ENCODE results near the gene NCF4.

Gene NCF4

DNA sequence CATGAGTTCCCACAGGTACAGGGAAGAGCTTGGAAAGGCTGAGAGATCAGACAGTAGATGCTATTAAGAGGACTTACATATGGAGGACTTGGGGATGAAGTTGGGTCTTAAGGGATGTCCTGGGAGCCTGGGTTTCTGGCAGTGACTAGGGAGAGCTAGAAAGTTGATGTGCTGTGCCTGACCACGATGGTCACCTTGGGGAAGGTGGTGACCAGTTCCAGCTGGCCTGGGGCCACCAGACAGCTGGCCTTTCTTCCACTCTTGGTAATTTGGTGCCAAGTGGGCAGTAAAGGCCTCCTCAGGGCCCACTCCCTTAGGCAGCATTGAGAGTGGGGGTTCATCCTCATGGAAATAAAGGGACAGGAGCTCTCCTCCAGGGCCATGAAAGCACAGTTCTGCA, 38.7 kb downstream of the NCF4 start:
- no peak for DNase-seq

DNA sequence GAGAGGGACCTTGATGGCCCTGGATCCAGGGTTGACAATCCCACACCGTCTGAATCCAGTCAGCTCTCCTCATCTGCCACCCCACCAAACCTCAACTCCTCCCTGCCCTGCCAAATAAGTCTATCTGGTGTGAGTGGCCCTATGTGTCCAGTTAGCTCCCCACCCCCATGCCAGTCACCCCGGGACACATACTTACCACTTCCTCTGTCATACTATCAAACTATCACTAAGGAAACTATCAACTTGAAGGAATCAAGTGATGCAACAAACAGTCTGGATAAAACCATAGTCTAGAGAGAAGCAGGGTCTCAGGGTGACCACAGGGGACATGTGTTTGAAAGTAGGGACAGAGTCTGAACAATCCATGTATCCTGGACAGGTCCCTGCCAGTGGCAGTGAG, 39.4 kb downstream of the NCF4 start:
- DNase-seq: peak; percentile 80

DNA sequence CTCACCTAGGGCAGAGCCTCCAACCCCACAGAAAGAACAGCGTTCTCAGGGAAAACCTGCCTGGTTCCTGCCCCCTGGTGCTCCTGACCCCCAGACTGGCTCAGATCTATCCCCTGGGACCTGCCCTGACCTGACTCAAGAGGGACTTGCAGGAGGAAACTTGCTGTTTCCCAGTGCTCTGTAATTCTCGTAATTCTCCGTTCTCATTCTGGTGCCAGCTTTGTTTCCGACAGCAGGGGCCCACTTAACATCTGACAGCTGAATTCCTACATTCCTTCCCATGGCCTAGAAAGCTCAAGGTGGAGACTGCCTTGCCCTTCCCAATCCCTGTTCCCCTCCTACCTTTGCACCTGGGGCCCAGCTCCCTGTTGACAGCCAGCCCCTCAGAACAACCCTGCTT, 40.1 kb downstream of the NCF4 start:
- peak; percentile 22 for DNase-seq

DNA sequence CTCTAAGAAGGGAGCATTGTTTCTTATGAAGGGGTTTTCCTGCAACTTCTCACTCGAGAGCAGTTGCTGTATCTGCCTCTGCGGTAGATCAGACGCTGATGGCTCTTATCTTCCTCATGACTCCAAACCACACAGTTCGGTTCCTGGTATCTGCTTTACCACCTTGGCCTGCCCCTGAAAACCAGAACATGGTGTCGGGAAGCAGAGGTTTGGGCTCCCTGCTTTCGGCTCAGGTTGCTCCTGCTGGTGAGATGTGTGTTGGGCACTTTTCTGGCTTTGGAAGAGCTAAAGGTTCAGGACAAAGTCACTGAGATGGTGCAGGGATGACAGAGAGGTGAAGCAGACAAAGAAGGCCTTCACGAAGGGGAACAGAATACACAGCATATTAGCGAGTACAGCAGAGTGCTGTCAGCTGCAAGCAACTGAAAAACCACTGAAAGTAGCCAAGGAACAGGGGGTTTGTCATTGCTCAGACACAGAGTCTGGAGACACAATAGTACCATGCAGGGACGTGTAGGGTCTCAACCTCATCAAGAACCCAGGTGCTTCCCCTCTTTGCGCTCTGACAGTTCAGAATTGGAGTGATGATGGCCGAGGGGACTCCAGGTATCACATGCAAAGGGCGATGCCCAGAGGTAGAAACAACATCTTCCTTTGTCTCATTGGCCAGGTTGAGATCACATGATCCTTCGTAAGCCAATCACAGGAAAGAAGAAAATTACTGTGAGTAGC, 40.8 kb downstream of the NCF4 start:
- peak; percentile 86 for DNase-seq

DNA sequence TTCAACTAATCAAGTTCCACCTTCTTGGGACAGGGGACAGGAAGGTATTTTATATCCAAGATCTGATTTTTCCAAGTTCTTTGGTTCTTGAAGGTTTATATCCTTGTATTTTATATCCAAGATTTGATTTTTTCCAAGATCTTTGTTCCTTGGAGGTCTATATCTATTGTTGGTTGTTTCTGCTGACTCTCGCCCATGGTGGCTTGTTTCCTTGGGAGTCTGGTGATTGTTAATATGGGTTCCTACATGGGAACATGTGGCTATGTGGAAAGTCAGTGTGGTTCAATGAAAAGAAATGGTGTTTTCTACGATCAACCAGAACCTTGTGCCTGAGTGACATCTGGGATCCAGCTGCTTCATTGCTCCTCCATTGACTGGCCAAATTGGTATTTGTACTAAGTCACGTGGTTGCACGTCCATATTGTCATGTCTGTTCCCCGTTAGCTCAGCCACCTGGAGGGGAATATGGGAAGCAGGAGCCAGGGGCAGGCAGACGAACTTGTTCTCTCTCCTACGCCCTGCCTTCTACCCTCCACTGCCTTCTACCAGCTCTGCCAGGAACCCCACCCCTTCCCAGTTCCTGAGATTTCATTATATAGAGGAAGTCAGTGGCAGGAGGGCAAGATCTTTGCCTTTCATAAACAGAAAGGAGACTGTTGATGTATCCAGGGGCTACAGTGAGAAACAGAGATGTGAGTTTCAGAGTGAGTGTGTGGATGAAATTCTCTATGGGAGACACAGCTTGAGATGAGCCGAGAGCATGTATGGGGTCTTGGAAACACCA, 41.5 kb downstream of the NCF4 start:
- peak; percentile 69 for DNase-seq

DNA sequence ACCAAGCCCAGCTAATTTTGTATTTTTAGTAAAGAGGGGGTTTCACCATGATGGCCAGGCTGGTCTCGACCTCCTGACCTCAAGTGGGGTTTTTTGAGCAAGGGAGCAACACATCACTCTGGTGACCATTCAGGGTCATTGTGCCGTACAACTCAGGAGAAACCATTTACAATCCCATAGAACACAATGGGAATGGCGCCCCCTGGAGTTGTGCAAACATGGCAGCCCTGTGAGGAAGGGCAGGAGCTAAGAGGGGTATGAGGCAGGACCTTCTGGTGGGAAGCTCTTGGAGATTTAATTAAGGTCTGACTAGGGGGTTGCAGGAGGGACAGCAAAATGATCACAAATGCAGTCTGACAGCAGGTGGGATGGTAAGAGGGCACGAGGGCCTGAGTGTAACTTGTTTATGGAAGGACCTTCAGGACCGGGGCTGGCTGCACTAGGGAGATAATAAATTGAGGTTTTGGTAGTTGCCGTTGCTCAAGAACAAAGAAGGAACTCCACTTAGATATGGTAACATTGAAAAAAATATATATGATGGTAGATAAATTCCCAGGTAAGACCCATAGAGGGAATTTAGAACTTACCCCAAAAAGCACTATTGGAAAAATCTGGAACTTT, 43.6 kb downstream of the NCF4 start:
- peak; percentile 81 for DNase-seq

DNA sequence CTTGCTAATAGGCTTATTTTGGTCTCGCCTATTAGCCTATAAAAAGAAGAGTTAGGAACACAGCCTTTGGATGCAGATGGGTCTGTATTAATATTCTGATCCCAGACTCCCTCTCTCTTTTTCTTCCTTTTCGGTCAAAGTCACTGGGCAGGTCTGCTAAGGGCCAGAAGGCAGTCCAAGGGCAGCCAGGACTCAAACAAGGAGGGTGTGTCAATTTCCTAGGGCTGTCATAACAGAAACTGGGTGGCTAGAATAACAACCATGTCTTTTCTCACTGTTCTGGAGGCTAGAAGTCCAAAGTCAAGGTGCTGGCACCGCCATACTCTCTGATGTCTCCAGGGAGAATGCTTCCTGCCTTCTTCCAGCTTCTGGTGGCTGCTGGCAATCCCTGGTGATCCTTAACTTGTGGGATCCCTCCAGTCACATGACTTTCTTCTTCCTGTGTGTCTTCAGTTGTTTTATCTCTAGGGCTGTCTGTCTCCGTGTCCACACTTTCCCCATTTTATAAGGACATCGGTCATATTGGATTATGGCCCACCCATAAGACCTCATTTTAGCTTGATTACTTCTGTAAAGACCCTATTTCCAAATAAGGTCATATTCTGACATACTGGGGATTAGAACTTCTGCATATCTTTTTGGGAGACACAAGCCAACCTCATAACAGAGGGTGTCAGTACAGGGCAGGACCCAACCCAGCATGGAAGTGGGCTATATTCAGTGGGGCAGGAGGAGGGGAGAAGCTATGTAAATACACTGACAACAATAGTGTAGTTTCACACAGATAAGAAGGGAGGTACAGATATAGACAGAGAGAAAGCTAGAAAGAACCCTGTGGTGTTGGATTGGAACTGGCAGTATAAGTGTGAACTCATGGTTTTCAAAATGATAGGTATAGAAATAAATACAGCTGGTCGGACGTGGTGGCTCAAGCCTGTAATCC, 46.7 kb downstream of the NCF4 start:
- no peak for DNase-seq

DNA sequence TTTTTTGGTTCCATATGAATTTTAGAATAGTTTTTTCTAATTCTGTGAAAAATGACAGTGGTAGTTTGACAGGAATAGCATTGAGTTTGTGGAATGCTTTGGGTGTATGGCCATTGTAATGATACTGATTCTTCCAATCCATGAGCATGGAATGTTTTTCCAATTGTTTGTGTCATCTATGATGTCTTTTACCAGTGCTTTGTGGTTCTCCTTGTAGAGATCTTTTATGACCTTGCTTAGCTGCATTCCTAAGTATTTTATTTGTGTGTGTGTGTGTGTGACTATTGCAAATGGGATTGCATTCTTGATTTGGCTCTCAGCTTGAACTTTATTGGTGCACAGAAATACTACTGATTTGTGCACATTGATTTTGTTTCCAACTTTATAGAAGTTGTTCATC, 49.7 kb downstream of the NCF4 start:
- DNase-seq: no peak

DNA sequence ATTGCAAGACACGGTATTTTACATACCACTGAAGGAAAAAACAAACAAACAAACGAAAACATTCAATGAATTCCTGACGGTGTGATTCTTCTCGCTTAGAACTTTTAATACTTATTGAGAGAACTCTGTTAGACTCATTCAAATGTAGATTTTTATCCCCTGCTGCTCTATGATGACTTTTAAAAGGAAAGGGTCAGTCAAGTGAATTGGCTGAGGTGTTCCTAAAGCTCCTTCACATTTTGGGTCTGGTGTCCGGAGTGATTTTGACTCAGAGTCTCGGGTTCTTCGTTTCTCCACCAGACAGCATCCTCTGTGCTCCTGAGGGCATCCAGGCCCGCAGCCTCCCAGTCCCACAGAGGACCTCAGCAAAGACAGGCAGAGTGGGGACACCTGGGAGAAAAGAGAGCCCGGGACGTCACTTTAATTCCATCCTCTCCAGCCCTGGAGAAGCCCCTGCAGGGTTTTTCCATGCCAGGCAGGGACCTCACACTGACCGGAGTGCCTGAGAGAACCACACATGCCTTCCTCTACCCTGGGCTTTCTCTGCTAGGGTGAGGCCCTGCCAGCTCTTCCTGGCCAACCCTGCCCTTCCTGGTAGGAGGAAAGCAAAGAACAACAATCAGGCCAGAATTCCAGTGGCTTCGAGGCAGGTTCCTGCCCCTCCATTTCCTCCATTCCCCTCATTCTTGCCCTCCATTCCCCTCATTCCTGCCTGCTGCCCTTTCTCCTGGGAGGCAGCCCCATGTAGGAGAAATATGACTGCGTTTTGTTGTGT, 51.3 kb downstream of the NCF4 start:
- no peak for DNase-seq

DNA sequence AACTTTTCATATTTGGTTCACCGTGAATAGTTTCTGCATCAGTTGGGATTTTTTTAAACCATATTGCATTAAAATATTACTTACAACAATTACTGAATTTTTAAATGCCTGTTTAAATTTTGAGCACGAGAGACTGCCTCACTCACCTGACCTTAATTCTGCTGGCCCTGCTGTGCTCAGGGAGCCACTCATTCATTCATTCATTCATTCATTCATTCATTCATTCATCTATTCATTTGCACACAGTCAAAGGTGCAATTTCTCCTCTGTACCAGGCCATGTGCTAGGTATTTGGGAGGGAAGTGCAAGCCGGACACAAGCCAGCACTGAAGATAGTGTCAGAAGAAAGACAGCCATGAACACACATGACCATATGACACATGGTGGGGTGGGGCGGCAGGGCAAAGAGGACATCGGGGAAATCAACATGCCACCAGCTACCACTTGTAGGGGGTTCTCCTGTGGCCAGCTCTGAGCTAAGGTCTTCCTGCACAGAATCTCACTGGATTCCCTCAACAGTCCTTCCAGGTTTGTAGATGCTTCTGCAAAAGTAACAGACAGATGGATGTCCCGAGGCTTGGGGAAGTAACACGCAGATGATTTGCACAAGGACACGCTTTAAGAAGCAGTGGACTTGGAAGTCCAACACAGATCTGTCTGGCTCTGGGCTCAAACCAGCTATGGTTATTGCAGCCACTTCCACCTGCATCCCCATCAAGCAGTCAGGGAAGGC, 52.1 kb downstream of the NCF4 start:
- DNase-seq: no peak

DNA sequence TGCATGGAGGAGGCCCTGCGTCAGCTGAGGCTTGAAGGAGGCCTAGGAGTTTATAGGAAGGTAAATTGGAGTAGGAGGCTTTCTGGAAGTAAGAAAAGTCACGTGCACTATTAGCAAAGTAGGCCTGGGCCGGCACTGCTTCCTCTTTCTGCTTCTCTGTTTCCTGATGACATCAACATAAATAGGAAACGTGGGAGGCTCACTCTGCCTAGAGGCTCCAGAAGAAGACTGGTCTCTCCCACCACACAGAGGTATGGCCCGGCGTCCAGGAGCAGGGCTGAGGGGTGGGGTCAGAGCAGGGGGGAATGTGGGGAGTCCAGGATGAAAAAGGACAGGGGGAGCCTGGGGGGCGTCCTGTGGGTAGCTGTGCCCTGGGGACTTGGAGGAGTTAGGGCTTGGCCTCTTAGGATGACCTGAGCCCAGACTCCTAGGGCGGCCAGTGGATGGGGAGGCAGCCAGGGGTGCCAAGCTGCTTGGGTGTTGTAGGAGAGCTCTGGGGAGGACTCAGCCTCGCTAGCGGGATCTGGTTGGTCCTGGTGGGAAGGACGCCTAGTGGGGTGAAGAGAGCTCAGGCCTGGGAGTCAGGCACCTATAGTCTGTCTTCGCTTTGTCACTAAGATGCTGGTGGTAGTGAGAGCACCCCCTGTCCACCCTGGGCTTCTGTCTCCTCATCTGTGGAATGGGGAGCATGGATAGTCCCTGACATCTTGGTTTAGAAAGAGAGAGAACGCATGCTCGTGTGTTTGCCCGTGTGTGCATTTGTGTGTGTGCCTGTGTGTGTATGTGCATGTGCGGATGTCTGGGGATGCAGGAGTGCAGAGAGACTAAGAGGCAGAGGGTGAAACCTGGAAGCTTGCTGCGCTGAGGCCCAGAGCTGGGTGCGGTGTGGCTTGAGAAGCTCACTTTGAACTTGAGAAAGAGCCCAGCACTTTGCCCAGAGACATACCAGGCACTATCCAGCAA, 52.9 kb downstream of the NCF4 start, which contains the start of gene CSF2RB:
Gene CSF2RB, plus strand, starts transcription at position 202 of the 963 bp plus-strand sequence. CDS start 8,580 bp downstream, outside the sequence.
- peak; percentile 91 for DNase-seq

DNA sequence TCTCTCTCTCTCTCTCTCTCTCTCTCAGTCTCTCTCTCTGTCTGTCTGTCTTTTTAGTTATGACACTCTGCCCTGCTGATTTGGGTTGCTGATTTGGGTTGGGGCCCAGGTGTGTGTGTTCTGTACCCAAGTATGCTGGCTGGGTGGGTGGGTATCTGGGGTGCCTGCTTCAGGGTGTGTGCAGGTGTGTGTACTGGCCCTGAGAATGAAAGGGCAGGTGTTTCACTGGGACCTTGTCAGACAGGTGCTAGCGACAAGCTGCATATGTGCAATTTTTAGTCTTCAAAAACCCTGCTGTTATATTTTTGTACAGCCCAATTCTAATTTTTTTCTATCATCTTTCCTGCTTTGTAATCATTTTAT, 53.6 kb downstream of the NCF4 start:
- no peak for DNase-seq

DNA sequence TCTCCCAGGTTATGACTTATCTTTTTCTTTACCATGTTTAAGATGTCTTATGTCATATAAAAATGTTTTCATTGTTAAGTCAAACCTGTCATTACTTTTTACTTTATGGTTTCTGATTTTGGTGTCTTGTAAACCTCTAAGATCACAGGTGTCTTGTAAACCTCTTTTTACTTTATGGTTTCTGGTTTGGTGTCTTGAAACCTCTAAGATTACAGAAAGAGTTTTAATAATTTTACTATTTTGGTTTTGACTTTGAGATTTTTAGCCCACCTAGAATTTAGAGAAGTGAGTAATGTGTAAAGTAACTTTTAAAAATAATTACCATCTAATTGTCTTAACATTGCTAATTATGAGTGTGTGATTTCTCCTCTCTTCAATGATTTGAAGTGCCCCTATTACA, 55.2 kb downstream of the NCF4 start:
- DNase-seq: no peak

DNA sequence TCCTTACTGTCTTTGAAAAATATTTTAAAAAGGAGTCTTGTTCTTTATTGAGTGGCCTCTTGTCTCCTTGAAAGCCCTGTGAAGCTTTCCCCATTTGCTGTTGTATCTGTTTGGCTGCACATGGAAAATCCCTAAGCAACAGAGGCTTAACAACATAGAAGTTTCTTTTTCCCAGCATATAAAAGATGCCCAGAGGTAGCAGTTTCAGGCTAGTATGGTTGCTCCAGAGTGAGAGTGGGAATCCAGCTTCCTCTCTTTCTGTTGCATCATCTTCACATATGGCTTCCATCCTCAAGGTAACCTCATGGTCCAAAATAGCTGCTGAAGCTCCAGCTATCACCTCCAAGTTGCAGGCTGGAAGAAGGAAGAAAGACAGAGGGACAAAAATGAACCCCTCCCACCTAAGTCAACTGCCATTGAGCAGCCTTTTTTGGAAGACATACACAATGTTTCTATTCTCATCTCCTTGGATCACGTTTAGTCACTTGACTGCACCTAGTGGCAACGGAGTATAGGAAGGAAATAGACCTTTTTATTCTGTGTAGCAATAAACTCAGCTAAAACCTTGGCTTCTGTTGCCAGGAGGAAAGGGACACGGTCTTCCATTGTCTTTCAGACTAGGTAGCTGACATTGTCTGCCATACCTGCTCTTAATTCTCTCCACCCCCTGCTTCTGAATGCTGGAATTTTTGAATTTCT, 57.9 kb downstream of the NCF4 start:
- no peak for DNase-seq

DNA sequence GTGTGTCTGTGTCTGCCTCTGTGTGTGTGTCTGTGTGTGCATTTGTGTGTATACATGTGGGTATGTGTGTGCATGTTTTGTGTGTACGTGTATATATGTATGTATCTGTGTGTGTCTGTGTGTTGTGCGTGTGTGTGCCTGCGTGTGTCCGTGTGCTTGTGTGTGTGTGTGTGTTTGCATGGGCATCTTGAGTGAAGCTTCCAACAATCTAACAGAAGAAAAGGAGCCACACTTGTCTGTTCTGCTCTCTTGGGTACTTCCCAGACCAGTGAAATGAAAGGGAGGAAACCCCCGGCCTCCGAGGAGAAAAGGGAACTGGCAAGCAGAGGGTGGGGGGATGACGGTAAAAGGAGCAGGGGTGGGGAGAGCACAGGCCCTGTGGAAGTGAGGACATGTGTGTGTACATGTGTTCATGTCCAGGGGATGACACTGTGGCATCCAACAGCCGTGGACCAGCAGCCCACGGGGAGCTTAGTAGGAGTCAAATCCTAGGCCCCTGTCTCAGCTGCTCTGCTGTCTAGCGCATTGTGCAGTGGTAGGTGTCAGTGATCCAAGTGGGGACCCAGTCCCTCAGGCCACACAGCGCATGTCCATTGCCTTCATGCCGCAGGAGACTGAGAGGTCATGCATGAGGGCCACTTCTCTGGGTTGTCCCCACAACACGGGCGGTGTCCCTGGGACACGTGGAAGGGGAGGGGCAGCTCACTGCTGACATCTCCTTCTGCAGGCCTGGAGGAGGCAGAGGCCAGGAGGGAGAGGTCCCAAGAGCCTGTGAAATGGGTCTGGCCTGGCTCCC, 60.7 kb downstream of the NCF4 start:
- DNase-seq: peak; percentile 52

DNA sequence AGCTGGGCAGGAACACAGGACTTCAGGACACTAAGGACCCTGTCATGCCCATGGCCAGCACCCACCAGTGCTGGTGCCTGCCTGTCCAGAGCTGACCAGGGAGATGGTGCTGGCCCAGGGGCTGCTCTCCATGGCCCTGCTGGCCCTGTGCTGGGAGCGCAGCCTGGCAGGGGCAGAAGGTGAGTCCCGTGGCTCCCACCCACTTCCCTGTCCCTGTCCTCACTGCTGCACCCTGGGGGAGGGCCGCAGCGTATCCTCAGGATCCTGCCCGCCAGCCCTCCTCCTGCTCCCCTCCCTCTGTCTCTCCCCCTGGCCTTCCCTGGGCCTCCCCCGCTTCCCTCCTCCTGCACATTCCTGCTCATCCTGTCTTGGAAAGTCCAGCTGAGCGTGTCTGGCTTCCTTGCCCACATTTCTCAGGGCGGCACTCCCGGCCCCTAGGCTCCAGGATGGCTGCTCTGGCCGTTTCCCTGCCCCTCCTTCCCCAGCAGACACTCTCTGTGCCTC, 61.4 kb downstream of the NCF4 start:
- DNase-seq: no peak

DNA sequence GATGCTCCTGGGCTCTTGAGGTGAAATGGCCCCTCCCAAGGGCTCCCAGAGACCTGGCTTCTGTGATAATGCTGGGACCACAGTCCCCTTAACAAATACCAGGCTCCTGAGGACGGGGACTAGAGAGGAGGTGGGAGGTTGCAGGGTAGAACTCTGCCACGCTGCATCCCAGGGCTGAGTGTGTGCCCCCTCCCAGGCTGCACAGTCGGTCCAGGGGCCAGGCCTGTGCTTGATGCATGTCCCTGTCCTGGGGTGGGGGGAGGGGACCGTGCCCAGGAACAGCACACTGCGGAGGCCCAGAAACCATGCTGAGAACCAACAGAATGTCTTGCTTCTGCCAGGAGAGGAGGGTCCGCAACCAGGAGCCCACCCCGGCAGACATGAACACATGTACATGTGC, 61.9 kb downstream of the NCF4 start:
- no peak for DNase-seq

DNA sequence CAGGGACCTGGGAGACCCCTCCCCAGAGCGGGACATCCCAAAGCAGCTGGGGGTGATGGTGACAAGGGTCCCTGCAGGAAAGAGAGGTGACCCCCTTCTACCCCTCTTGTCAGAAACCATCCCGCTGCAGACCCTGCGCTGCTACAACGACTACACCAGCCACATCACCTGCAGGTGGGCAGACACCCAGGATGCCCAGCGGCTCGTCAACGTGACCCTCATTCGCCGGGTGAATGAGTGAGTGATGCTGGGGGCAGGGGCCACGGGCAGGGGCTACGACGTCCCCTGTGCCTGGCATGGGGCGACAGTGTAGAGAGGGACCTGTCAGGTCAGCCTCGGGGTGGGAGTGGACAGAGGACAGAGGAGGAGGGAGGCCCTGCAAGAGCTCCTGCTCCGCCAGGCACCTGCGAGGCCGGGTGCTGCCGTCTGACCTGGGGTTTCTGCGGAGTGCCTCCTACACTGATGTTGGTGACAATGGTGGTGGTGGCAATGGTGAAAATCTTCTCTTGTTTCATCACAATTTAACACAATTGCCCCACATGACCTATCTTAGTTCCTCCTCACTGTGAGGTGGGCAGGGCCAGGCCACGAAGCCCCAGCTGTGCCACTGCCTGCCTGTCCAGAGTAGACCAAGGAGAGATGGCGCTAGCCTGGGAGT, 62.5 kb downstream of the NCF4 start:
- peak; percentile 82 for DNase-seq

All from GF-D8 (cell line).